ENCODE data around the gene ZNF431.
"Not testable (repeated sequence)": the region's sequence is repeated elsewhere in the genome, so short reads cannot be mapped to it uniquely, and the experiment has no call there.

The ZNF431 gene

GRCh38 chr19:21141787-21142464, at the start of gene ZNF431:
Gene ZNF431, plus strand, starts transcription at chr19:21142040. Its CDS starts 144 bp downstream, at chr19:21142184.
- DNase-seq (ENCODE audit: low read depth in 2 of 2): peak; percentile 71 to 76

DNA sequence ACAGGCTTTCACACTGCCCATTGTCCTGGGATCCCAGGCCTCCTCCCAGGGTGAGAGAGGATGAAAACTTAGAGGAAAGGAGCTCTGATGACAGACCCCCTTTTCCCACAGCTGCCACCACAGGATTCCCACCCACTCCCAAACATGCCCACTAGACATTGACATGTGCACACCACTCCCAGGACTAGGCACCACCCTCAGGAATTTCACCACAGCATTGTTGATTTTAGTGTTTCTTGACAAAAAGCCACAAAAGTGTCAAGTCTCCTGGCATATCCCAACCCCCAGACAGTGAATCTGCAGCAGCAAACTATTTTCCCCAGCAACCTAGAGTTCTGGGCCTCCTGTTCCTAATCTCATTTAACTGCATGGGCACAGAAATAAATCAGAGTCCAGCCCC, 49.7 kb upstream of the ZNF431 start:
- no peak for DNase-seq (ENCODE audit: low read depth in 2 of 2)

GRCh38 chr19:21094347-21095025, 47.4 kb upstream of the ZNF431 start:
- DNase-seq (ENCODE audit: low read depth in 2 of 2): no peak

DNA sequence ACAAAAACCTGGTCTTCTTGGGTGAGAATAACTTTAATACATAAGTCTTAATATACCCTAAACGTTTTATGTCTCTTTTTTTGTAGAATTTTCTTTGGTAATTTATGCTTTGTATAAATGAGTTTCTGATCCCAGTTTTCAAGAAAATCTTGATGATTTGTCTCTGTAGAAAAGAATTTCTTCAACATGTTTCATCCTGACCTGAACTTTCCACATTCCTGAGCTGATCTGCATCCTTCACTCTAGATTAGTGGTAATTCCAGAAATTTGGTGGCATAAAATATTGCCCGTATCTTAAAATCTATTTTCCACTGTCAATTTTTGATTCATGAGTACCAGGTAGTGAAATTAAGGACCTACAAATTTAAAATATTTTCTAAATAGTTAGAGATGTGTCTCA, 43.5 kb upstream of the ZNF431 start:
- no peak for DNase-seq (ENCODE audit: low read depth in 2 of 2)

DNA sequence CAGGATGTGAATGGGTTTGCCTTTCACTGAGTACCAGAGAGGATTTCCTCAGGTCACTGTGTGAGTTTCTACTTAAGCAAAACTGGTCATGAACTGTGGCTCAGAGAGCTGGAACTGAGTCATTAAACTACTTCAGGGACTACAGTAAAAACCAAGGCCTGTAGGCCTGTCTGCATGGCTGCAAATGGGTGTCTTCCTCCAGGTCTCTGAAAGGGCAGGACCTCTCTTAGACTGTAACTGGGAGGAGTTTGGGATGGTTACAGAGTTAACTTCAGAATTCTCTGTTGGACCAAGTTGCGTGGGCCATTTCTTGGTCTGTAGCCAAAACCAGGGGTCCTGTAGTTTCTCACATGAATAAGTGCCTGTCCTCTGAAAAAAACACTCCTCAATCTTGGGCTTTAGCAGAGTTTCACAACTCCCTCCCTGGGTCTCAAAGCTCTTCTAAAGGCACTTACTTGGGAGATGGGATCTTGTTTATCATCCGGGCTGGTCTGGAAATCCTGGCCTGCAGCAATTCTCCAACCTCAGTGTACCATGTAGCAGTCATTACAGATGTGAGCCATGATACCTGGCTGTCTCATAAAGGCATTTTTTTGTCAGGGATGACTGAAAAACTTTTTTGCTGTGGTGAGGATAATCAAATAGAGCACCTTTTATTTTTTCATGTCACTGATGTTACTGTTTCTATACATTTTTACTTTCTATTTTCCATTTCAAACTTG, 40.2 kb upstream of the ZNF431 start:
- no peak for DNase-seq (ENCODE audit: low read depth in 2 of 2)

- DNase-seq (ENCODE audit: low read depth in 2 of 2): no peak
Measured at GRCh38 chr19:21109116-21109515, 32.7 kb upstream of the ZNF431 start.

DNA sequence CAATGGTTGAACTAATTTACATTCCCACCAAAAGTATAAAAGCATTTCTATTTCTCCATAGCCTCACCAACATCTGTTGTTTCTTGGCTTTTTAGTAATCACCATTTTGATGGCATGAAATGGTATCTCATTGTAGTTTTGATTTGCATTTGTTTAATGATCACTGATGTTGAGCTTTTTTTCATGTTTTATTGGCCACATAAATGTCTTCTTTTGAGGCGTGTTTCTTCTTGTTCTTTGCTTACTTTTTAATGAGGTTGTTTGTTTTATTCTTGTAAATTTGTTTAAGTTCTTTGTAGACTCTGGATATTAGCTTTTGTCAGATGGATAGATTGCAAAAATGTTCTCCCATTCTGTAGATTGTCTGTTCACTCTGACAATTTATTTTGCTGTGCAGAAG, 31.7 kb upstream of the ZNF431 start:
- no peak for DNase-seq (ENCODE audit: low read depth in 2 of 2)

GRCh38 chr19:21115430-21115829, 26.4 kb upstream of the ZNF431 start:
- no peak for DNase-seq (ENCODE audit: low read depth in 2 of 2)

GRCh38 chr19:21117041-21117907, 24.6 kb upstream of the ZNF431 start:
- no peak for DNase-seq (ENCODE audit: low read depth in 2 of 2)

GRCh38 chr19:21126078-21126477, 15.8 kb upstream of the ZNF431 start:
- no peak for DNase-seq (ENCODE audit: low read depth in 2 of 2)

GRCh38 chr19:21127001-21127400, 14.8 kb upstream of the ZNF431 start:
- no peak for DNase-seq (ENCODE audit: low read depth in 2 of 2)

DNA sequence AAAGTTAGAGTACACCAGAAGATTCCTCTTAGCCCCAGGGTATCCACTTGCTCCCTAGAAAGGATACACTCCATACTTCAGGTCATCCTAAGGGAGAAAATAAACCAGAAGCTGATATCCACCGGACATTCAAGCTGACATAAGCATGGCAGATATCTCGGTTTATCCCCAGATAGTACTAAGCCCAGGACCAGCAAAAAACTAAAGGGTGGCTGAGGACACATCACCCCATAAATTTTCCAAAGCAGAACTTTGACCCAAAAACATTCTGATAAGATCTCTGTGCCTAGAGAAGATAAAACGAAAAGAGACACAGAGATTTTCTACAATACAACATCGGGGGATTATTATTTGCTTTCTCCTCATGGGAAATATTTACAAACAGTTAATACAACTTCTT, 13.9 kb upstream of the ZNF431 start:
- no peak for DNase-seq (ENCODE audit: low read depth in 2 of 2)

DNA sequence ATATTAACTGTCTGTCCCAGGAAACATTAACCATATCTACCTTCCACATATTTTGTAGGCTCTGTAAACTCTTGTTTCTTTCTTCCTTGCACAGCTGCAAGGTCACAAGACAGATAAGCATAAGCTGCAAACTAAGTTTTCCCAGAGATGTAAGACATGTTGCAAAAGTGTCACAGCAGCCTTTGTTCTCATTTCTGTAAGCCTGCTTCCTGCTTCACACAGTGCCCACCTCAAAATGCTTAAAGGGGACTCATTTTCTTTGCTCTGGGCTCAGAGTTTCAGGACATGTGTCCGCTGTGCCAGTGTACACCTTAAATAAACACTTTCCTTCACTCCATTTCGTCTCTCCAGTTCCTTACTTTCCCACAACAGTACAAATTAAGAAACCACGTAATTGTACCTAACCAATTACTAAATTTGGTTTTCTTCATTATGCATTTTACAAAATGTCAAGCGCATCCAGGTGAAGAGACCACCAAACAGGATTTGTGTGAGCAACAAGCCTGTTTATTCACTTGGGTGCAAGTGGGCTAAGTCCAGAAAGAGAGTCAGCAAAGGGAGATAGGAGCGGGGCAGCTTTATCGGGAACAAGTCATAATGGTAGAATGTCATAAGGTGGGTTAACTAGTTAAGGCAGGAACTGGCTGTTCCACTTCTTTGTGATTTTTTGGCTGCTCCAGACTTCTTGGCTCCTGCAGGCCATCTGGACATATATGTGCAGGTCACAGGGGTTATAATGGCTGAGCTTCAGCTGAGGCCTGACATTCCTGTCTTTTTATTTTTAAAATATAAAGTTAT, 12.7 kb upstream of the ZNF431 start:
- no peak for DNase-seq (ENCODE audit: low read depth in 2 of 2)

- no peak for DNase-seq (ENCODE audit: low read depth in 2 of 2)
Measured at GRCh38 chr19:21130097-21130775, 11.6 kb upstream of the ZNF431 start.

GRCh38 chr19:21133633-21134032, 8.2 kb upstream of the ZNF431 start:
- DNase-seq (ENCODE audit: low read depth in 2 of 2): no peak

GRCh38 chr19:21134934-21135366, 6.9 kb upstream of the ZNF431 start:
- no peak for DNase-seq (ENCODE audit: low read depth in 2 of 2)

DNA sequence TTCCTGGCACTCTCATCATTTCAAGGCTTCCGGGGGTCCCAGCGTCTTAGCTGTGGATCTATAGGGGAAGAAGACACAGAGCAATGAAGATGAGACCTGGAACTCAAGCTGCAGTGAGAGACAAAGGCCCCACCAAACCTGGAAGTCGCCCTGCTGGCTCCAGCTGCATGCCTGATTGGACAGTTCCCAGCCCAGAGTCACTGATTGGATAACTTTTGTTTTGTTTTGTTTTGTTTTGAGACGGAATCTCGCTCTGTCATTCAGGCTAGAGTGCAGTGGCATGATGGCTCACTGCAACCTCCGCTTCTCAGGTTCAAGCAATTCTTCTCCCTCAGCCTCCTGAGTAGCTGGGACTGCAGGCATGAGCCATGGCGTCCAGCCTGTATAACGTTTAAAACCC, 6.4 kb upstream of the ZNF431 start:
- DNase-seq (ENCODE audit: low read depth in 2 of 2): no peak

DNA sequence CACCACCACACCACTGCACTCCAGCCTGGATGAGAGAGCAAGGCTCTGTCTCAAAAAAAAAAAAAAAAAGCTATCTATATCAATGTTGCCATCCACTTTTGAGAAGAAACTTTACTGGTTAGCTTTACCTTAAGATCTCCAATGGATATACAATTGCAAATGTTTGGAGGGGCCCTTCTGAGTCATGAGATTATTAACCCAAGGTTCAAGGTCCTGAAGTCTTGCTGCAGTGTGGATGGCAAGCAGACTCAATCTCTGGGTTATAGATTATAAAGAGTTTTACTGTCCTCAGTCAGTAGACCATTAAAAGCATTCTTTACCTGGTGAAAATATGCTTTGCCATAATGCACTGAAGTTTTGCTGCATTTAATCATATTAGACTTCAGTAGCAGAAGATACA, 3.7 kb upstream of the ZNF431 start:
- no peak for DNase-seq (ENCODE audit: low read depth in 2 of 2)

GRCh38 chr19:21141006-21141405, 834 bp upstream of the ZNF431 start:
- DNase-seq (ENCODE audit: low read depth in 2 of 2): not testable (repeated sequence)

GRCh38 chr19:21143428-21143827, 1.6 kb downstream of the ZNF431 start:
- no peak for DNase-seq (ENCODE audit: low read depth in 2 of 2)

Data from stimulated activated CD8-positive, alpha-beta memory T cell treated with anti-CD3 and anti-CD28 coated beads, Interleukin-2, amount 100 ng/mL, for 1 hour (primary cell).